Astrocyte of the cerebellum (primary cell): Measurements from ENCODE around the gene UTY.

ENCODE experiments used
- DNase-seq: peaks from one replicate; pipeline ENCODE4 v3.0.0-alpha.2; 2011; ENCODE audit warnings: low read depth
- H3K4me3 ChIP-seq: 2 replicates; pipeline ENCODE4 v1.5.1; 2011; ENCODE audit warnings: mild to moderate bottlenecking, low read depth, low read length, moderate library complexity
- in situ Hi-C: cut with HindIII; loops from 2 replicates; pipeline ENCODE4 v1.10.0; 2017; ENCODE audit warnings: low sequenced_read_pairs
- TF ChIP-seq, protein P1 (sequence below): IDR thresholded peaks from 2 replicates; pipeline ENCODE4 v1.5.1; 2012; ENCODE audit warnings: low read length, low read depth, moderate library complexity, mild to moderate bottlenecking; ENCODE audit errors: missing control alignments

The UTY gene

GRCh38 chrY:13370245-13370644 is 109.6 kb downstream of the UTY start:
- H3K4me3 ChIP-seq, result no peak overlapping the region
- no peak for DNase-seq
- TF ChIP-seq, protein P1, sequence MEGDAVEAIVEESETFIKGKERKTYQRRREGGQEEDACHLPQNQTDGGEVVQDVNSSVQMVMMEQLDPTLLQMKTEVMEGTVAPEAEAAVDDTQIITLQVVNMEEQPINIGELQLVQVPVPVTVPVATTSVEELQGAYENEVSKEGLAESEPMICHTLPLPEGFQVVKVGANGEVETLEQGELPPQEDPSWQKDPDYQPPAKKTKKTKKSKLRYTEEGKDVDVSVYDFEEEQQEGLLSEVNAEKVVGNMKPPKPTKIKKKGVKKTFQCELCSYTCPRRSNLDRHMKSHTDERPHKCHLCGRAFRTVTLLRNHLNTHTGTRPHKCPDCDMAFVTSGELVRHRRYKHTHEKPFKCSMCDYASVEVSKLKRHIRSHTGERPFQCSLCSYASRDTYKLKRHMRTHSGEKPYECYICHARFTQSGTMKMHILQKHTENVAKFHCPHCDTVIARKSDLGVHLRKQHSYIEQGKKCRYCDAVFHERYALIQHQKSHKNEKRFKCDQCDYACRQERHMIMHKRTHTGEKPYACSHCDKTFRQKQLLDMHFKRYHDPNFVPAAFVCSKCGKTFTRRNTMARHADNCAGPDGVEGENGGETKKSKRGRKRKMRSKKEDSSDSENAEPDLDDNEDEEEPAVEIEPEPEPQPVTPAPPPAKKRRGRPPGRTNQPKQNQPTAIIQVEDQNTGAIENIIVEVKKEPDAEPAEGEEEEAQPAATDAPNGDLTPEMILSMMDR, result no peak
- in situ Hi-C loops, result no loop called here

DNA sequence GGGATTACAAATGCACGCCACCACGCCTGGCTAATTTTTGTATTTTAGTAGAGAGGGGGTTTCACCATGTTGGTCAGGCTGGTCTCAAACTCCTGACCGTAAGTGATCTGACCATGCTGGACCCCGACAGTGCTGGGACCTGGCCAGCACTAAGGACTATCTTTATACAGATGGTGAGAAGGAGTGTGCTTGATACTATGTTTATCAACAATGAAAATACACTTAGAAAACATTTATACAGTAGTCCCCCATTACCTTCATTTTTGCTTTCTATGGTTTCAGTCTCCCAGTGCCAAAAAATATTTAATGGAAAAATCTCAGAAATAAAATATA is 111.4 kb downstream of the UTY start:
- in situ Hi-C loops, result no loop called here
- no peak overlapping the region for H3K4me3 ChIP-seq
- DNase-seq, result no peak
- TF ChIP-seq, protein P1, result no peak

- TF ChIP-seq, protein P1, result no peak
- in situ Hi-C loops, result no loop called here
- no peak overlapping the region for H3K4me3 ChIP-seq
Measured at GRCh38 chrY:13363641-13364040, 116.2 kb downstream of the UTY start.

GRCh38 chrY:13362662-13363061 is 117.2 kb downstream of the UTY start:
- DNase-seq, result no peak
- TF ChIP-seq, protein P1, result no peak
- H3K4me3 ChIP-seq, result no peak overlapping the region
- in situ Hi-C loops, result no loop called here

More at GRCh38 chrY:13363641-13364040, 116.2 kb downstream of the UTY start:
- no peak for DNase-seq

- H3K4me3 ChIP-seq, result no peak overlapping the region
- in situ Hi-C loops, result no loop called here
- DNase-seq, result no peak
- TF ChIP-seq, protein P1, result no peak
Measured at GRCh38 chrY:13361656-13362636, 117.9 kb downstream of the UTY start.

DNA sequence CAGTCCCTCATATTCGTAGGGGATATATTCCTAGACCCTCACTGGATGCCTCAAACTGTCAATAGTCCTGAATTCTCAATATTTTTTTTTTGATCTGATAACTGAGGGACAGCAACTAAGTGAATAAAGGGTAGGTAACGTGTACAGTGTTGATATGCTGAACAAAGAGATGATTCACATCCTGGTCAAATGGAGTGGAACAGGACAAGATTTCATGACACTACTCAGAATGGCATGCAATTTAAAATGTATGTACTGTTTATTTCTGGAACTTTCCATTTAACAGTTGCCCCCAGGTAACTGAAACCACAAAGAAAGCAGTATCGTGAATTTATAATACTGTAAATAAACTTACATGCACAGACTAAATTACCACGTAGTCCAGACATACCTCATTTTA is 128.4 kb downstream of the UTY start:
- TF ChIP-seq, protein P1, result no peak
- no peak for DNase-seq
- H3K4me3 ChIP-seq, result no peak overlapping the region
- in situ Hi-C loops, result no loop called here
